ENCODE data around the gene PTPRO. TPM values are rescaled to one million over a fixed set of nuclear protein-coding genes. Genes with fewer than 3 reads are reported as not detected.

The PTPRO gene
- polyA plus RNA-seq, 1 experiment, result 0.10 TPM

- CTCF ChIA-PET, result interaction anchor here (1.7 kb wide), 1 partner anchor 18 kb away, joined by 6 read pairs; no protein-coding TSS in a partner anchor
- no peak for TF ChIP-seq CTCF (IDR thresholded peaks at IDR 0.05; ENCODE audit: low read depth, low read length)
Measured at GRCh38 chr12:15550793-15551192, 228.5 kb downstream of the PTPRO start.

GRCh38 chr12:15555446-15555845 is 233.1 kb downstream of the PTPRO start:
- CTCF ChIA-PET, result interaction anchor here (0.8 to 7.4 kb wide), 3 partner anchors 9 to 30 kb away, joined by 3 to 56 read pairs (median 31); no protein-coding TSS in a partner anchor

More at GRCh38 chr12:15550793-15551192, 228.5 kb downstream of the PTPRO start:
- Histone ChIP-seq H3K4me3 (ENCODE audit: low read depth, low read length) (no peak overlapping the region), H3K27ac (ENCODE audit: low read depth, low read length) (no peak overlapping the region), H3K27me3 (ENCODE audit: control insufficient read depth, insufficient read depth, low read length) (no peaks in the 10 kb centered on the region), H3K9me3 (ENCODE audit: control insufficient read depth, insufficient read depth, low read length) (no peaks in the 10 kb centered on the region)
- POLR2A ChIA-PET, result no interaction called here
- DNase-seq (ENCODE audit: low read depth, low spot score), result no peak

GRCh38 chr12:15556411-15557102 is 234.2 kb downstream of the PTPRO start:
- H3K4me3 ChIP-seq (ENCODE audit: low read depth, low read length), result no peak overlapping the region
- ChIA-PET POLR2A (interaction anchor here (0.5 to 0.7 kb wide), 2 partner anchors 88 to 350 kb away, joined by 3 to 5 read pairs; no protein-coding TSS in a partner anchor), CTCF (interaction anchor here (0.7 to 7.4 kb wide), 6 partner anchors 25 to 302 kb away, joined by 3 to 56 read pairs (median 4); no protein-coding TSS in a partner anchor)
- DNase-seq (ENCODE audit: low read depth, low spot score), result no peak
- H3K27ac ChIP-seq (ENCODE audit: low read depth, low read length), result no peak overlapping the region
- no peak for TF ChIP-seq CTCF (IDR thresholded peaks at IDR 0.05; ENCODE audit: low read depth, low read length)
- no peaks in the 10 kb centered on the region for H3K9me3 ChIP-seq (ENCODE audit: control insufficient read depth, insufficient read depth, low read length)
- no peaks in the 10 kb centered on the region for H3K27me3 ChIP-seq (ENCODE audit: control insufficient read depth, insufficient read depth, low read length)

More at GRCh38 chr12:15555446-15555845, 233.1 kb downstream of the PTPRO start:
- TF ChIP-seq CTCF (IDR thresholded peaks at IDR 0.05; ENCODE audit: low read depth, low read length), result no peak
- H3K4me3 ChIP-seq (ENCODE audit: low read depth, low read length), result no peak overlapping the region
- no peak overlapping the region for H3K27ac ChIP-seq (ENCODE audit: low read depth, low read length)
- POLR2A ChIA-PET, result interaction anchor here (1.0 kb wide), 1 partner anchor 15 kb away, joined by 3 read pairs; no protein-coding TSS in a partner anchor
- no peaks in the 10 kb centered on the region for H3K27me3 ChIP-seq (ENCODE audit: control insufficient read depth, insufficient read depth, low read length)
- no peak for DNase-seq (ENCODE audit: low read depth, low spot score)
- H3K9me3 ChIP-seq (ENCODE audit: control insufficient read depth, insufficient read depth, low read length), result no peaks in the 10 kb centered on the region

- CTCF ChIA-PET, result interaction anchor here (0.8 to 7.4 kb wide), 7 partner anchors 10 to 283 kb away, joined by 3 to 56 read pairs (median 5); no protein-coding TSS in a partner anchor
- Histone ChIP-seq H3K9me3 (ENCODE audit: control insufficient read depth, insufficient read depth, low read length) (no peaks in the 10 kb centered on the region), H3K27me3 (ENCODE audit: control insufficient read depth, insufficient read depth, low read length) (no peaks in the 10 kb centered on the region), H3K4me3 (ENCODE audit: low read depth, low read length) (no peak overlapping the region), H3K27ac (ENCODE audit: low read depth, low read length) (no peak overlapping the region)
- POLR2A ChIA-PET, result interaction anchor here (0.6 kb wide), 1 partner anchor 270 kb away, joined by 3 read pairs; no protein-coding TSS in a partner anchor
- no peak for DNase-seq (ENCODE audit: low read depth, low spot score)
- no peak for TF ChIP-seq CTCF (IDR thresholded peaks at IDR 0.05; ENCODE audit: low read depth, low read length)
Measured at GRCh38 chr12:15558915-15559528, 236.7 kb downstream of the PTPRO start.

Data from AG04450 (cell line).